T-helper 17 cell (primary cell): ENCODE measurements around the gene DERL3. TPM values are rescaled to one million over a fixed set of nuclear protein-coding genes. Genes with fewer than 3 reads are reported as not detected.
"Not testable (repeated sequence)": the region's sequence is repeated elsewhere in the genome, so short reads cannot be mapped to it uniquely, and the experiment has no call there.

Experiments
- ATAC-seq: fragments of 150-1000 bp; cut with Tn5 transposase; 2 replicates; pipeline ENCODE4 v1.10.0; 2021; ENCODE audit warnings: mild to moderate bottlenecking, moderate library complexity
- DNase-seq, 3 donors: peaks; one replicate each; pipeline versions ENCODE4 v3.0.0 to v3.0.0-alpha.2; 2020 to 2021
- H3K9me3 ChIP-seq: one replicate; pipeline ENCODE4 v1.7.0; 2013; ENCODE audit warnings: low read length, mild to moderate bottlenecking; ENCODE audit not compliant: control insufficient read depth, poor library complexity, severe bottlenecking
- H3K27ac Mint-ChIP-seq: one replicate; pipeline ENCODE4 v1.8.0; 2022; ENCODE audit warnings: mild to moderate bottlenecking, moderate library complexity, mixed read lengths
- H3K27me3 Mint-ChIP-seq: one replicate; pipeline ENCODE4 v1.8.0; 2022; ENCODE audit warnings: mixed read lengths
- H3K36me3 Mint-ChIP-seq: one replicate; pipeline ENCODE4 v1.8.0; 2022; ENCODE audit warnings: low read depth, mixed read lengths
- H3K4me1 Mint-ChIP-seq: one replicate; pipeline ENCODE4 v1.8.0; 2022; ENCODE audit warnings: mild to moderate bottlenecking, mixed read lengths
- H3K4me3 Mint-ChIP-seq: one replicate; pipeline ENCODE4 v1.8.0; 2022; ENCODE audit warnings: mild to moderate bottlenecking, moderate library complexity, mixed read lengths
- total RNA-seq, 4 donors: library from RNA in 2 of 4; stranded (reverse) in 2 of 4; gene quantifications; one replicate each; pipeline ENCODE4 v1.2.3 and lab custom pipeline; 2022 to 2026

DERL3 gene
- total RNA-seq, result 1 to 10 TPM; 2.7 to 3.6 TPM
- total RNA-seq (lab: John Stamatoyannopoulos, UW), result 0.93 to 1.1 reads per million in 2 donors

- Mint-ChIP-seq H3K4me3 (peak within 1 kb of the TSS; percentile 94), H3K4me1 (peaks cover 21% of the 10 kb centered on the region), H3K27ac (peak within 1 kb of the TSS; percentile 91), H3K36me3 (no peaks in the 10 kb centered on the region), H3K27me3 (no peaks in the 10 kb centered on the region)
- peak; percentile 92 for ATAC-seq
- H3K9me3 ChIP-seq, result no peaks in the 10 kb centered on the region
- DNase-seq, result peak; percentile 86 to 94 (median 87)
Measured at GRCh38 chr22:23838681-23839468, at the start of gene DERL3. Gene DERL3, minus strand, starts transcription at chr22:23839006. Its CDS starts 19 bp downstream, at chr22:23838987.

GRCh38 chr22:23884140-23884539 is 45.3 kb upstream of the DERL3 start:
- H3K4me3 Mint-ChIP-seq, result no peak overlapping the region

GRCh38 chr22:23883658-23884057 is 44.9 kb upstream of the DERL3 start:
- no peaks in the 10 kb centered on the region for H3K9me3 ChIP-seq
- no peak for ATAC-seq
- H3K36me3 Mint-ChIP-seq, result peaks cover 13% of the 10 kb centered on the region
- peaks cover 5% of the 10 kb centered on the region for H3K4me1 Mint-ChIP-seq
- no peak overlapping the region for H3K4me3 Mint-ChIP-seq
- no peak overlapping the region for H3K27ac Mint-ChIP-seq
- no peaks in the 10 kb centered on the region for H3K27me3 Mint-ChIP-seq
- no peak for DNase-seq

More at GRCh38 chr22:23884140-23884539, 45.3 kb upstream of the DERL3 start:
- DNase-seq (no peak), ATAC-seq (no peak)
- peaks cover 13% of the 10 kb centered on the region for H3K36me3 Mint-ChIP-seq
- no peaks in the 10 kb centered on the region for H3K9me3 ChIP-seq
- H3K27me3 Mint-ChIP-seq, result no peaks in the 10 kb centered on the region
- no peak overlapping the region for H3K27ac Mint-ChIP-seq
- peaks cover 5% of the 10 kb centered on the region for H3K4me1 Mint-ChIP-seq

- no peaks in the 10 kb centered on the region for H3K9me3 ChIP-seq
- H3K27me3 Mint-ChIP-seq, result no peaks in the 10 kb centered on the region
- H3K4me3 Mint-ChIP-seq, result no peak overlapping the region
- DNase-seq (no peak), ATAC-seq (no peak)
- no peak overlapping the region for H3K27ac Mint-ChIP-seq
- H3K36me3 Mint-ChIP-seq, result peaks cover 13% of the 10 kb centered on the region
- H3K4me1 Mint-ChIP-seq, result peaks cover 5% of the 10 kb centered on the region
Measured at GRCh38 chr22:23882370-23882769, 43.6 kb upstream of the DERL3 start.

- no peak for DNase-seq
- peaks cover 13% of the 10 kb centered on the region for H3K36me3 Mint-ChIP-seq
- no peaks in the 10 kb centered on the region for H3K27me3 Mint-ChIP-seq
- no peak overlapping the region for H3K4me3 Mint-ChIP-seq
- peaks cover 7% of the 10 kb centered on the region for H3K4me1 Mint-ChIP-seq
- H3K27ac Mint-ChIP-seq, result no peak overlapping the region
- H3K9me3 ChIP-seq, result no peaks in the 10 kb centered on the region
- ATAC-seq, result no peak
Measured at GRCh38 chr22:23878219-23878618, 39.4 kb upstream of the DERL3 start.

GRCh38 chr22:23877566-23877965 is 38.8 kb upstream of the DERL3 start:
- H3K4me3 Mint-ChIP-seq, result no peak overlapping the region
- DNase-seq (no peak), ATAC-seq (no peak)
- no peak overlapping the region for H3K27ac Mint-ChIP-seq
- H3K36me3 Mint-ChIP-seq, result peaks cover 13% of the 10 kb centered on the region
- H3K27me3 Mint-ChIP-seq, result no peaks in the 10 kb centered on the region
- peaks cover 7% of the 10 kb centered on the region for H3K4me1 Mint-ChIP-seq
- no peaks in the 10 kb centered on the region for H3K9me3 ChIP-seq

GRCh38 chr22:23875801-23876200 is 37.0 kb upstream of the DERL3 start:
- no peak for DNase-seq
- H3K27ac Mint-ChIP-seq, result no peak overlapping the region
- H3K27me3 Mint-ChIP-seq, result no peaks in the 10 kb centered on the region
- peaks cover 2% of the 10 kb centered on the region for H3K4me1 Mint-ChIP-seq
- H3K9me3 ChIP-seq, result no peaks in the 10 kb centered on the region
- no peak for ATAC-seq
- H3K36me3 Mint-ChIP-seq, result peaks cover 4% of the 10 kb centered on the region
- H3K4me3 Mint-ChIP-seq, result no peak overlapping the region

GRCh38 chr22:23874871-23875270 is 36.1 kb upstream of the DERL3 start:
- no peaks in the 10 kb centered on the region for H3K27me3 Mint-ChIP-seq
- DNase-seq, result no peak
- H3K27ac Mint-ChIP-seq, result no peak overlapping the region
- ATAC-seq, result no peak
- peaks cover 2% of the 10 kb centered on the region for H3K4me1 Mint-ChIP-seq
- no peaks in the 10 kb centered on the region for H3K9me3 ChIP-seq
- H3K36me3 Mint-ChIP-seq, result peaks cover 2% of the 10 kb centered on the region
- no peak overlapping the region for H3K4me3 Mint-ChIP-seq

GRCh38 chr22:23868580-23868979 is 29.8 kb upstream of the DERL3 start:
- peaks cover 4% of the 10 kb centered on the region for H3K36me3 Mint-ChIP-seq
- no peaks in the 10 kb centered on the region for H3K27me3 Mint-ChIP-seq
- no peaks in the 10 kb centered on the region for H3K9me3 ChIP-seq
- DNase-seq (no peak), ATAC-seq (no peak)
- H3K27ac Mint-ChIP-seq, result no peak overlapping the region
- H3K4me3 Mint-ChIP-seq, result no peak overlapping the region
- peaks cover 3% of the 10 kb centered on the region for H3K4me1 Mint-ChIP-seq

- H3K9me3 ChIP-seq, H3K27ac Mint-ChIP-seq, ATAC-seq, H3K27me3 Mint-ChIP-seq, H3K4me3 Mint-ChIP-seq, H3K36me3 Mint-ChIP-seq, DNase-seq: not testable (repeated sequence)
- H3K4me1 Mint-ChIP-seq, result peaks cover 10% of the 10 kb centered on the region
Measured at GRCh38 chr22:23864499-23865154, 25.8 kb upstream of the DERL3 start.

- H3K9me3 ChIP-seq, result no peaks in the 10 kb centered on the region
- peaks cover 2% of the 10 kb centered on the region for H3K36me3 Mint-ChIP-seq
- H3K27me3 Mint-ChIP-seq, result no peaks in the 10 kb centered on the region
- H3K4me1 Mint-ChIP-seq, result peaks cover 16% of the 10 kb centered on the region
- peak overlapping the region; percentile 24 for H3K27ac Mint-ChIP-seq
- no peak for ATAC-seq
- DNase-seq, result no peak
- H3K4me3 Mint-ChIP-seq, result no peak overlapping the region
Measured at GRCh38 chr22:23862103-23862502, 23.3 kb upstream of the DERL3 start.

GRCh38 chr22:23860187-23860586 is 21.4 kb upstream of the DERL3 start:
- ATAC-seq, H3K9me3 ChIP-seq: not testable (repeated sequence)

GRCh38 chr22:23859201-23859600 is 20.4 kb upstream of the DERL3 start:
- H3K36me3 Mint-ChIP-seq, result no peaks in the 10 kb centered on the region
- H3K27me3 Mint-ChIP-seq, result no peaks in the 10 kb centered on the region

More at GRCh38 chr22:23860187-23860586, 21.4 kb upstream of the DERL3 start:
- H3K27ac Mint-ChIP-seq, H3K36me3 Mint-ChIP-seq, DNase-seq, H3K27me3 Mint-ChIP-seq, H3K4me3 Mint-ChIP-seq: not testable (repeated sequence)
- peaks cover 16% of the 10 kb centered on the region for H3K4me1 Mint-ChIP-seq

More at GRCh38 chr22:23859201-23859600, 20.4 kb upstream of the DERL3 start:
- Mint-ChIP-seq H3K4me1 (peaks cover 16% of the 10 kb centered on the region), H3K27ac (no peak overlapping the region), H3K4me3 (no peak overlapping the region)
- DNase-seq (no peak), ATAC-seq (no peak)
- H3K9me3 ChIP-seq, result no peaks in the 10 kb centered on the region
